Measurements from ENCODE around the gene DLG5.

The DLG5 gene

DNA sequence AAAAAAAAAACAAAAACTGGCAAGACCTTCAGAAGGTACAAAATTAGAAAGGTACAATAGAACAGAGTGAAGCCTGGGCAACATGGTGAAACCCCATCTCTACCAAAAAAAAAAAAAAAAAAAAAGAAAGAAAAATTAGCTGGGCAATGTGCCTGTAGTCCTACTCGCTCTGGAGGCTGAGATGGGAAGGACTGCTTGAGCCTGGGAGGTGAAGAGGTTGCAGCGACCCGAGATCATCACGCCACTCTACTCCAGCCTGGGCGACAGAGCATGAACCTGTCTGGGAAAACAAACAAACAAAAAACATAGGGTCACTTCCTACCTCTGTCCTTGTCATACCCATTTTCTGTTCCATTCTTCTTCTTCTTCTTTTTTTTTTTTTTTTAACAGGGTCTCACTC lies 45.6 kb upstream of the DLG5 start:
- DNase-seq, result no peak
- H3K27me3 ChIP-seq, result no peaks in the 10 kb centered on the region
- H3K9me3 ChIP-seq, result no peaks in the 10 kb centered on the region
- no peak overlapping the region for H3K4me3 ChIP-seq (ENCODE audit: low read depth, low read length)
- peaks cover 11% of the 10 kb centered on the region for H3K4me1 ChIP-seq
- TF ChIP-seq, protein P1, sequence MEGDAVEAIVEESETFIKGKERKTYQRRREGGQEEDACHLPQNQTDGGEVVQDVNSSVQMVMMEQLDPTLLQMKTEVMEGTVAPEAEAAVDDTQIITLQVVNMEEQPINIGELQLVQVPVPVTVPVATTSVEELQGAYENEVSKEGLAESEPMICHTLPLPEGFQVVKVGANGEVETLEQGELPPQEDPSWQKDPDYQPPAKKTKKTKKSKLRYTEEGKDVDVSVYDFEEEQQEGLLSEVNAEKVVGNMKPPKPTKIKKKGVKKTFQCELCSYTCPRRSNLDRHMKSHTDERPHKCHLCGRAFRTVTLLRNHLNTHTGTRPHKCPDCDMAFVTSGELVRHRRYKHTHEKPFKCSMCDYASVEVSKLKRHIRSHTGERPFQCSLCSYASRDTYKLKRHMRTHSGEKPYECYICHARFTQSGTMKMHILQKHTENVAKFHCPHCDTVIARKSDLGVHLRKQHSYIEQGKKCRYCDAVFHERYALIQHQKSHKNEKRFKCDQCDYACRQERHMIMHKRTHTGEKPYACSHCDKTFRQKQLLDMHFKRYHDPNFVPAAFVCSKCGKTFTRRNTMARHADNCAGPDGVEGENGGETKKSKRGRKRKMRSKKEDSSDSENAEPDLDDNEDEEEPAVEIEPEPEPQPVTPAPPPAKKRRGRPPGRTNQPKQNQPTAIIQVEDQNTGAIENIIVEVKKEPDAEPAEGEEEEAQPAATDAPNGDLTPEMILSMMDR (IDR thresholded peaks at IDR 0.05; ENCODE audit: low read depth, low read length), result no peak
- peaks cover 16% of the 10 kb centered on the region for H3K36me3 ChIP-seq

GRCh38 chr10:77971804-77972144 lies 45.2 kb upstream of the DLG5 start:
- Histone ChIP-seq H3K9me3 (no peaks in the 10 kb centered on the region), H3K4me1 (peaks cover 11% of the 10 kb centered on the region), H3K4me3 (ENCODE audit: low read depth, low read length) (no peak overlapping the region), H3K36me3 (peaks cover 13% of the 10 kb centered on the region), H3K27me3 (no peaks in the 10 kb centered on the region)
- DNase-seq, result no peak
- TF ChIP-seq, protein P1 (IDR thresholded peaks at IDR 0.05; ENCODE audit: low read depth, low read length), result no peak

- peak; percentile 50 for DNase-seq
Measured at GRCh38 chr10:77970869-77971803, 44.6 kb upstream of the DLG5 start.

GRCh38 chr10:77969114-77969513 lies 42.6 kb upstream of the DLG5 start:
- H3K36me3 ChIP-seq, result 0 out of 2 replicates have a peak, but pooled peaks cover 3% of the 10 kb centered on the region
- H3K27me3 ChIP-seq, result no peaks in the 10 kb centered on the region
- H3K4me3 ChIP-seq (ENCODE audit: low read depth, low read length), result no peak overlapping the region
- TF ChIP-seq, protein P1 (IDR thresholded peaks at IDR 0.05; ENCODE audit: low read depth, low read length), result no peak
- no peak for DNase-seq
- H3K9me3 ChIP-seq, result no peaks in the 10 kb centered on the region
- H3K4me1 ChIP-seq, result peaks cover 11% of the 10 kb centered on the region

More at GRCh38 chr10:77970869-77971803, 44.6 kb upstream of the DLG5 start:
- H3K4me1 ChIP-seq, result peaks cover 11% of the 10 kb centered on the region
- TF ChIP-seq, protein P1 (IDR thresholded peaks at IDR 0.05; ENCODE audit: low read depth, low read length), result no peak
- no peaks in the 10 kb centered on the region for H3K9me3 ChIP-seq
- H3K27me3 ChIP-seq, result no peaks in the 10 kb centered on the region
- H3K36me3 ChIP-seq, result peaks cover 8% of the 10 kb centered on the region; the same call in 1 of the 2 replicates
- H3K4me3 ChIP-seq (ENCODE audit: low read depth, low read length), result no peak overlapping the region

DNA sequence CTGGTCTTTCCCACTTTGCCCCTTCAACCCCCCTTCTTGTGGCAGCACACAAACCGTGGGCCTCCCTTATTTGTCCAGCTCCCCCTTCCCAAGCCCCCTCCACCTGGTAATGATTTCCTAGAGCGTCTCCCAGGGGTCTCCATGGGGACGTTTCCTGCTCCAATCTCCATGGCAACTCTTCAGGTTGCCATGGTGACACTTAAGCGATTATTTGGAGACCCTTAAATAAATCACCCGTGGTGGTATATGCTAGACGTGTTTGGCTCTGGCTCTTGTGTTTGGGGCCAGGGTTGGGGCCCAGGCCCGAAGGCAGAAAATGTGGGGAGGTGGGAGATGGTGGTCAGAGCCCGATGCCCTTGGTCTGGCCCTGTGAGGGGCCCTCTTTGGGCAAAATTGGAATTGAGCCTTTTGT lies 41.1 kb upstream of the DLG5 start:
- TF ChIP-seq, protein P1 (IDR thresholded peaks at IDR 0.05; ENCODE audit: low read depth, low read length), result no peak

DNA sequence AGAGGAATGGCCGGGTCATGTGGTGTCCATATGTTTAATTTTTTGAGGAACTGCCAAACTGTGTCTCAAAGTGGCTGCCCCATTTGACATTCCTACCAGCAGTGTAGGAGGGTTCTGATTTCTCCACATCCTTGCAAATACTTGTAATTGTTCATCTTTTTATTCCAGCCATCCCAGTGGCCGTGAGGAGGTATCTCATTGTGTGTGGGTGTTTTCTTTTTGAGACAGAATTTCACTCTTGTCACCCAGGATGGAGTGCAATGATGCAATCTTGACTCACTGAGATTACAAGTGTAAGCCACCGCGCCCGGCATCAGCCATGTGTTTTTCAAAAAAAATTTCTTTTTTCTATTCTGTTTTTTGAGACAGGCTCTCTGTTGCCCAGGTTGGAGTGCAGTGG lies 38.7 kb upstream of the DLG5 start:
- no peak for DNase-seq
- Histone ChIP-seq H3K9me3 (no peaks in the 10 kb centered on the region), H3K36me3 (no peaks in the 10 kb centered on the region), H3K27me3 (no peaks in the 10 kb centered on the region), H3K4me3 (ENCODE audit: low read depth, low read length) (no peak overlapping the region), H3K4me1 (no peaks in the 10 kb centered on the region)
- TF ChIP-seq, protein P1 (IDR thresholded peaks at IDR 0.05; ENCODE audit: low read depth, low read length), result no peak

More for the DNA sequence above, 41.1 kb upstream of the DLG5 start:
- Histone ChIP-seq H3K4me1 (peaks cover 11% of the 10 kb centered on the region), H3K36me3 (0 out of 2 replicates have a peak, but pooled peaks cover 3% of the 10 kb centered on the region), H3K27me3 (no peaks in the 10 kb centered on the region), H3K9me3 (no peaks in the 10 kb centered on the region), H3K4me3 (ENCODE audit: low read depth, low read length) (no peak overlapping the region)
- DNase-seq, result no peak
